B cell (primary cell): Measurements from ENCODE around the gene KLK14. TPM values are rescaled to one million over a fixed set of nuclear protein-coding genes. Genes with fewer than 3 reads are reported as not detected.

Experiments
- ATAC-seq: fragments of 200-7000 bp; cut with Tn5 transposase; one replicate; pipeline ENCODE4 v1.10.0; 2021; ENCODE audit warnings: low read depth, mild to moderate bottlenecking, moderate number of reproducible peaks, moderate library complexity
- CTCF ChIA-PET: fragments of 350-600 bp; sonication (Branson Sonifier 250); formaldehyde crosslinking; loops from one replicate; lab custom pipeline; 2021; ENCODE audit warnings: antibody characterized with exemption, inconsistent platforms; lab: Charles Lee
- POLR2A ChIA-PET: fragments of 350-600 bp; sonication (Branson Sonifier 250); formaldehyde crosslinking; loops from one replicate; lab custom pipeline; 2021; ENCODE audit warnings: antibody characterized with exemption; lab: Charles Lee
- DNase-seq: peaks from one replicate; pipeline ENCODE4 v3.0.0; 2013
- H2AFZ ChIP-seq: 2 replicates; pipeline ENCODE4 v1.6.1; 2012; ENCODE audit warnings: mild to moderate bottlenecking, low read depth, low read length; ENCODE audit not compliant: insufficient read depth, poor library complexity, severe bottlenecking
- H3K27ac ChIP-seq, 2 donors: 1 replicate in 1 of 2; 2 replicates in 1 of 2; pipeline ENCODE4 v1.5.1; 2012 to 2013; ENCODE audit warnings: low read length in 2 of 2, mild to moderate bottlenecking in 2 of 2, moderate library complexity in 1 of 2
- H3K27me3 ChIP-seq, 4 experiments: fragments of 200-600 bp in 1 of 4; sonication (generic) in 1 of 4; replicated peaks in 1 of 4; 1 replicate in 2 of 4; 2 replicates in 2 of 4; pipeline versions ENCODE4 v1.6.1 to v1.7.0; 2013 to 2016; ENCODE audit warnings: low read length in 3 of 4, mild to moderate bottlenecking in 2 of 4, mixed read lengths in 1 of 4, moderate library complexity in 1 of 4; ENCODE audit not compliant: insufficient read depth in 4 of 4, control insufficient read depth in 3 of 4; ENCODE audit errors: control extremely low read depth in 1 of 4
- H3K36me3 ChIP-seq, 2 experiments: replicated peaks in 1 of 2; 1 replicate in 1 of 2; 2 replicates in 1 of 2; pipeline versions ENCODE4 v1.6.1 to v1.7.1; 2013; ENCODE audit warnings: low read length in 1 of 2; ENCODE audit not compliant: insufficient read depth in 2 of 2, control insufficient read depth in 1 of 2; ENCODE audit errors: control extremely low read depth in 1 of 2, extremely low read depth in 1 of 2
- H3K4me1 ChIP-seq, 2 donors: fragments of 200-600 bp in 1 of 2; sonication (generic) in 1 of 2; 1 replicate in 1 of 2; 2 replicates in 1 of 2; pipeline versions ENCODE4 v1.5.1 to v1.6.1; 2013 to 2017; ENCODE audit warnings: low read length in 2 of 2; ENCODE audit not compliant: control insufficient read depth in 2 of 2, insufficient read depth in 2 of 2
- H3K4me2 ChIP-seq: replicated peaks from 2 replicates; pipeline ENCODE3; 2012; ENCODE audit warnings: mild to moderate bottlenecking, low read depth, low read length; ENCODE audit not compliant: poor library complexity, severe bottlenecking
- H3K4me3 ChIP-seq, 5 experiments: fragments of 200-600 bp in 1 of 5; sonication (generic) in 1 of 5; 1 replicate in 3 of 5; 2 replicates in 2 of 5; pipeline versions ENCODE4 v1.5.1 to v1.7.0; 2011 to 2016; ENCODE audit warnings: low read length in 4 of 5, mild to moderate bottlenecking in 4 of 5, low read depth in 2 of 5, control low read depth in 1 of 5, moderate library complexity in 1 of 5; ENCODE audit not compliant: insufficient read depth in 1 of 5; ENCODE audit errors: control extremely low read depth in 1 of 5, extremely low read depth in 1 of 5
- H3K79me2 ChIP-seq: fragments of 200-600 bp; sonication (generic); one replicate; pipeline ENCODE4 v1.6.0; 2016; ENCODE audit warnings: low read length; ENCODE audit not compliant: control insufficient read depth, insufficient read depth
- H3K9ac ChIP-seq: fragments of 200-600 bp; sonication (generic); 2 replicates; pipeline ENCODE4 v1.6.1; 2017; ENCODE audit warnings: mild to moderate bottlenecking, low read length, moderate library complexity
- H3K9me3 ChIP-seq, 3 donors: one replicate each; pipeline versions ENCODE4 v1.6.1 to v1.7.1; 2013; ENCODE audit warnings: low read length in 2 of 3; ENCODE audit not compliant: control insufficient read depth in 2 of 3, insufficient read depth in 1 of 3; ENCODE audit errors: control extremely low read depth in 1 of 3
- H4K20me1 ChIP-seq: 2 replicates; pipeline ENCODE4 v1.6.0; 2012; ENCODE audit warnings: mild to moderate bottlenecking, low read length; ENCODE audit not compliant: insufficient read depth, control insufficient read depth, poor library complexity, severe bottlenecking
- H3K27ac Mint-ChIP-seq: one replicate; pipeline ENCODE4 v1.8.0; 2021; ENCODE audit warnings: mixed read lengths
- H3K27me3 Mint-ChIP-seq: one replicate; pipeline ENCODE4 v1.8.0; 2021; ENCODE audit warnings: mixed read lengths
- H3K4me1 Mint-ChIP-seq: one replicate; pipeline ENCODE4 v1.8.0; 2021; ENCODE audit warnings: mixed read lengths
- H3K4me3 Mint-ChIP-seq: one replicate; pipeline ENCODE4 v1.8.0; 2021; ENCODE audit warnings: mixed read lengths
- H3K9me3 Mint-ChIP-seq: one replicate; pipeline ENCODE4 v1.8.0; 2022; ENCODE audit warnings: mixed read lengths; ENCODE audit not compliant: insufficient read depth
- CTCF ChIP-seq: fragments of 200-600 bp; IDR thresholded peaks from one replicate; pipeline ENCODE4 v1.8.0; 2022; ENCODE audit warnings: antibody characterized with exemption, mild to moderate bottlenecking
- EZH2 ChIP-seq: IDR thresholded peaks from 2 replicates; pipeline ENCODE4 v1.6.1; 2012; ENCODE audit warnings: borderline replicate concordance, low read depth, mild to moderate bottlenecking, moderate library complexity, low read length; ENCODE audit not compliant: insufficient read depth, poor library complexity, severe bottlenecking
- WGBS: methylation state at CpG from one replicate; pipeline ENCODE4 v1.1.5; 2013; ENCODE audit warnings: missing lambda C conversion rate; ENCODE audit not compliant: insufficient coverage; 5-methylcytosine and 5-hydroxymethylcytosine counted together
- intact Hi-C: fragments of 100-400 bp; cut with micrococcal nuclease; formaldehyde crosslinking; loops from one replicate; pipeline ENCODE4 v1.10.0; 2022
- polyA plus RNA-seq: library from polyadenylated mRNA; depleted of rRNA; stranded (reverse); fragments of >200 nt; gene quantifications from 2 replicates; pipeline ENCODE4 v1.2.3, GENCODE V29; 2012
- total RNA-seq, 2 donors: library from RNA; stranded (reverse); fragments of 120-200 nt in 1 of 2; gene quantifications; 1 replicate in 1 of 2; 2 replicates in 1 of 2; pipeline versions ENCODE4 v1.2.3 to v1.2.4, GENCODE V29; 2013 to 2022

KLK14 gene
- total and polyA plus RNA-seq, 2 donors (not counting 1 experiment from before 2014, with no cell fraction given), result 0.49 to 0.59 TPM

DNA sequence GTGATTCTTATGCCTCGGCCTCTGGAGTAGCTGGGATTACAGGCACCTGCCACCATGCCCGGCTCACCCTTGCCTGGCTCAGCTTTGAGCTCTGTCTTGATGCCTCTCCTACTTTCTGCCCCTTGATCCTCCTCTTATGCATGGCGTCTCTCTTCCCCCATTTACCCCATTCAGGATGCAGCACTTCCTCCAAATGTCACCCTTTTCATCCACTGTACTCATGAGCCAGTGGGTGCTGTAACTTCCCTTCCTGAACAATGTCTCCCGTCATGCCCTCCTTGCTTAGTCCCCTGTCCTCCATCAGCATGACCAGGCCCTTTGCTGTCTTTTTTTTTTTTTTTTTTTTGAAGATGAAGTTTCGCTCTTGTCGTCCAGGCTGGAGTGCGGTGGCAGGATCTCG lies 38.6 kb upstream of the KLK14 start:
- ChIA-PET CTCF (no interaction called here), POLR2A (no interaction called here)
- Histone ChIP-seq H2AFZ (no peak overlapping the region), H3K36me3 (no peaks in the 10 kb centered on the region), H3K4me2 (no peak overlapping the region), H3K4me1 (peaks cover 8 to 14% of the 10 kb centered on the region in 2 donors), H3K27ac (no peak overlapping the region), H3K9ac (no peak overlapping the region), H3K27me3 (peaks cover 0 to 7% (median 0%) of the 10 kb centered on the region in 4 experiments), H3K9me3 (no peaks in the 10 kb centered on the region), H3K79me2 (no peaks in the 10 kb centered on the region), H3K4me3 (no peak overlapping the region), H4K20me1 (no peaks in the 10 kb centered on the region)
- peaks cover 10% of the 10 kb centered on the region for H3K4me1 Mint-ChIP-seq
- ATAC-seq (no peak), DNase-seq (no peak)
- 79% methylated on average over 4 of the region's 8 CpGs for WGBS
- H3K4me3 Mint-ChIP-seq, result no peak overlapping the region
- intact Hi-C loops, result no loop called here
- TF ChIP-seq EZH2 (no peak), CTCF (no peak)
- H3K27me3 Mint-ChIP-seq, result peaks cover 24% of the 10 kb centered on the region
- no peaks in the 10 kb centered on the region for H3K9me3 Mint-ChIP-seq
- H3K27ac Mint-ChIP-seq, result no peak overlapping the region

- Histone ChIP-seq H4K20me1 (no peaks in the 10 kb centered on the region), H3K4me3 (no peak overlapping the region), H3K4me2 (no peak overlapping the region), H3K36me3 (no peaks in the 10 kb centered on the region), H3K27me3 (peaks cover 0 to 2% (median 0%) of the 10 kb centered on the region in 4 experiments), H3K27ac (no peak overlapping the region), H2AFZ (no peak overlapping the region), H3K4me1 (peaks cover 8 to 14% of the 10 kb centered on the region in 2 donors), H3K9me3 (no peaks in the 10 kb centered on the region), H3K79me2 (no peaks in the 10 kb centered on the region), H3K9ac (no peak overlapping the region)
- Mint-ChIP-seq H3K27ac (no peak overlapping the region), H3K9me3 (no peaks in the 10 kb centered on the region), H3K4me1 (peaks cover 10% of the 10 kb centered on the region), H3K27me3 (peaks cover 30% of the 10 kb centered on the region), H3K4me3 (no peak overlapping the region)
- intact Hi-C loops, result no loop called here
- WGBS, result 84% methylated on average over 3 of the region's 6 CpGs
- DNase-seq (no peak), ATAC-seq (no peak)
- POLR2A ChIA-PET, result no interaction called here
- CTCF ChIA-PET, result no interaction called here
- no peak for TF ChIP-seq CTCF
- TF ChIP-seq EZH2, result no peak
Measured at GRCh38 chr19:51120160-51120559, 37.5 kb upstream of the KLK14 start.
